ENCODE data around the gene RAD51B. TPM values are rescaled to one million over a fixed set of nuclear protein-coding genes. Genes with fewer than 3 reads are reported as not detected.

Gene RAD51B
- total and polyA plus RNA-seq, 9 of the 15 experiments (the other 6 are each of a cell fraction or from before 2014, with no cell fraction given): 8.5 to 17.3 (median 11.3) TPM

- no peak for DNase-seq (ENCODE audit: extremely low read depth in 1 of 4, low spot score in 3 of 4)
- Histone ChIP-seq H4K20me1 (replicated peaks; ENCODE audit: control insufficient read depth, insufficient read depth, low read length) (no peaks in the 10 kb centered on the region), H3K9ac (ENCODE audit: insufficient read depth in 1 of 2, low read depth in 2 of 2, low read length in 2 of 2) (no peak overlapping the region), H3K27me3 (ENCODE audit: control insufficient read depth in 2 of 2, insufficient read depth in 2 of 2, low read length in 2 of 2) (no peaks in the 10 kb centered on the region), H3K4me3 (no peak overlapping the region), H2AFZ (ENCODE audit: low read depth, low read length) (no peak overlapping the region), H3K4me1 (replicated peaks in 1 of 2; ENCODE audit: control insufficient read depth in 2 of 2, insufficient read depth in 2 of 2, low read length in 2 of 2) (no peaks in the 10 kb centered on the region), H3K9me3 (replicated peaks; ENCODE audit: control insufficient read depth, insufficient read depth, low read depth, low read length) (no peaks in the 10 kb centered on the region), H3K79me2 (ENCODE audit: control insufficient read depth, insufficient read depth, low read length) (no peaks in the 10 kb centered on the region), H3K9me1 (ENCODE audit: control insufficient read depth, insufficient read depth, low read length) (no peaks in the 10 kb centered on the region), H3K36me3 (ENCODE audit: control insufficient read depth, insufficient read depth, low read length) (no peaks in the 10 kb centered on the region), H3K4me2 (ENCODE audit: insufficient read depth, low read length) (no peak overlapping the region), H3K27ac (ENCODE audit: extremely low read depth, low read depth, low read length) (no peak overlapping the region)
- FAIRE-seq: no peak
- no peak for ATAC-seq
- in situ Hi-C loops (cut with MboI) (no loop called here), intact Hi-C loops (cut with micrococcal nuclease) (no loop called here)
- ChIA-PET CTCF (ENCODE audit: low intra/inter-chr PET ratio) (no interaction called here), POLR2A (no interaction called here)
- BruUV-seq (replicated peaks): no TSS peak
- 21% methylated on average over 3 of the region's 3 CpGs for WGBS (ENCODE audit: insufficient coverage, low coverage, missing lambda C conversion rate)
- TF ChIP-seq ZNF41 (CRISPR knock-in tag; conservative IDR thresholded peaks at IDR 0.05): no peak
- no peak for TF ChIP-seq RBM25 (IDR thresholded peaks at IDR 0.05; ENCODE audit: low read depth, low read length, severe bottlenecking)
- TF ChIP-seq ZBTB43 (CRISPR knock-in tag; IDR thresholded peaks at IDR 0.05): no peak
- TF ChIP-seq HDAC8 (tag; IDR thresholded peaks at IDR 0.05): no peak
- no peak for TF ChIP-seq ARID3A (IDR thresholded peaks at IDR 0.05; ENCODE audit: borderline replicate concordance, low read depth, low read length)
- TF ChIP-seq U2AF1 (optimal IDR thresholded peaks at IDR 0.05; ENCODE audit: low read depth, low read length): no peak
- no peak for TF ChIP-seq ZMIZ1 (IDR thresholded peaks at IDR 0.05; ENCODE audit: low read depth in 2 of 2, low read length in 2 of 2)
- TF ChIP-seq NR3C1 (CRISPR knock-in tag; IDR thresholded peaks at IDR 0.05): no peak
- no peak for TF ChIP-seq RBBP5 (IDR thresholded peaks at IDR 0.05; ENCODE audit: borderline replicate concordance, insufficient read depth, low read length, poor library complexity, severe bottlenecking)
- TF ChIP-seq E2F8 (IDR thresholded peaks at IDR 0.05; ENCODE audit: low read depth, partially characterized antibody): no peak
- no peak for TF ChIP-seq GATA2 (CRISPR knock-in tag; IDR thresholded peaks at IDR 0.05)
- TF ChIP-seq ARID1B (IDR thresholded peaks at IDR 0.05): no peak
Observed at GRCh38 chr14:68103853-68104252, 284.3 kb downstream of the RAD51B start.

Data from K562 (cell line).